IMR-90 (cell line): ENCODE results near the gene MTF2. TPM values are rescaled to one million over a fixed set of nuclear protein-coding genes. Genes with fewer than 3 reads are reported as not detected.

Experiments
- ATAC-seq: fragments of 200-7000 bp; cut with Tn5 transposase; 2 replicates; pipeline ENCODE4 v1.9.1; 2020; ENCODE audit warnings: low read depth, mild to moderate bottlenecking, moderate library complexity
- BruUV-seq: library from RNA; stranded (reverse); fragments of 400-500 nt; replicated peaks from 2 replicates; lab custom pipeline; 2021; lab: Mats Ljungman, UMichigan
- CTCF ChIA-PET: fragments of 300-600 bp; formaldehyde crosslinking; extraction: SDS; loops from one replicate; lab custom pipeline; 2021; ENCODE audit warnings: antibody characterized with exemption; lab: Yijun Ruan, JAX
- POLR2A ChIA-PET: fragments of 300-600 bp; sonication (Branson Sonifier 250); formaldehyde crosslinking; loops from one replicate; lab custom pipeline; 2022; ENCODE audit warnings: antibody characterized with exemption; ENCODE audit not compliant: unreplicated experiment; lab: Charles Lee
- DNase-seq: peaks from one replicate; pipeline ENCODE4 v3.0.0; 2013
- H2AFZ ChIP-seq: replicated peaks from 2 replicates; pipeline ENCODE3; 2013; ENCODE audit warnings: low read length, mild to moderate bottlenecking; ENCODE audit not compliant: poor library complexity
- H2AK5ac ChIP-seq: 2 replicates; pipeline ENCODE4 v1.6.1; 2013; ENCODE audit warnings: low read depth, low read length, inconsistent platforms
- H2AK9ac ChIP-seq: replicated peaks from 2 replicates; pipeline ENCODE3; 2013; ENCODE audit warnings: mild to moderate bottlenecking, low read depth, low read length, moderate library complexity; ENCODE audit not compliant: poor library complexity
- H2BK120ac ChIP-seq: 2 replicates; pipeline ENCODE4 v1.6.1; 2013; ENCODE audit warnings: low read depth, low read length, inconsistent platforms
- H2BK15ac ChIP-seq: 3 replicates; pipeline ENCODE4 v1.6.1; 2013; ENCODE audit warnings: low read depth, low read length, inconsistent platforms
- H2BK20ac ChIP-seq: 2 replicates; pipeline ENCODE4 v1.6.1; 2013; ENCODE audit warnings: low read depth, mild to moderate bottlenecking, inconsistent platforms, low read length, moderate library complexity
- H2BK5ac ChIP-seq: 2 replicates; pipeline ENCODE4 v1.6.1; 2013; ENCODE audit warnings: mild to moderate bottlenecking, low read depth, low read length, inconsistent platforms; ENCODE audit not compliant: poor library complexity, severe bottlenecking
- H3K14ac ChIP-seq: replicated peaks from 2 replicates; pipeline ENCODE4 v1.6.1; 2013; ENCODE audit warnings: low read depth, low read length, inconsistent platforms
- H3K18ac ChIP-seq: 2 replicates; pipeline ENCODE4 v1.6.1; 2013; ENCODE audit warnings: low read depth, low read length, control low read depth
- H3K23ac ChIP-seq: 2 replicates; pipeline ENCODE4 v1.6.1; 2013; ENCODE audit warnings: low read depth, low read length, inconsistent platforms
- H3K27ac ChIP-seq: 2 replicates; pipeline ENCODE4 v1.5.1; 2013; ENCODE audit warnings: mild to moderate bottlenecking, control low read depth, low read length; ENCODE audit not compliant: insufficient read depth
- H3K27me3 ChIP-seq: 2 replicates; pipeline ENCODE4 v1.6.1; 2013; ENCODE audit warnings: low read length; ENCODE audit not compliant: control insufficient read depth, insufficient read depth
- H3K36me3 ChIP-seq: 2 replicates; pipeline ENCODE4 v1.6.1; 2013; ENCODE audit warnings: low read length, mixed read lengths; ENCODE audit not compliant: control insufficient read depth, insufficient read depth
- H3K4ac ChIP-seq: 2 replicates; pipeline ENCODE4 v1.6.1; 2013; ENCODE audit warnings: low read depth, low read length, inconsistent platforms
- H3K4me1 ChIP-seq: 2 replicates; pipeline ENCODE4 v1.6.1; 2013; ENCODE audit warnings: low read length, mixed read lengths; ENCODE audit not compliant: control insufficient read depth, insufficient read depth
- H3K4me2 ChIP-seq: 2 replicates; pipeline ENCODE4 v1.6.1; 2013; ENCODE audit warnings: low read depth, mild to moderate bottlenecking, control low read depth, low read length, moderate library complexity
- H3K4me3 ChIP-seq: 2 replicates; pipeline ENCODE4 v1.5.1; 2013; ENCODE audit warnings: low read depth, mild to moderate bottlenecking, control low read depth, low read length, moderate library complexity; ENCODE audit not compliant: insufficient read depth
- H3K56ac ChIP-seq: 2 replicates; pipeline ENCODE4 v1.6.1; 2013; ENCODE audit warnings: low read length, inconsistent platforms; ENCODE audit not compliant: insufficient read depth; ENCODE audit errors: extremely low read depth
- H3K79me1 ChIP-seq, 2 experiments: 2 replicates each; pipeline ENCODE4 v1.6.1; 2013; ENCODE audit warnings: low read length in 2 of 2, inconsistent platforms in 1 of 2, low read depth in 1 of 2
- H3K9ac ChIP-seq: 2 replicates; pipeline ENCODE4 v1.6.1; 2013; ENCODE audit warnings: low read depth, low read length, control low read depth
- H3K9me1 ChIP-seq: 2 replicates; pipeline ENCODE4 v1.6.1; 2013; ENCODE audit warnings: low read length, inconsistent platforms; ENCODE audit not compliant: insufficient read depth
- H3K9me3 ChIP-seq: 2 replicates; pipeline ENCODE4 v1.6.1; 2013; ENCODE audit warnings: low read length; ENCODE audit not compliant: control insufficient read depth, insufficient read depth
- H4K20me1 ChIP-seq: 2 replicates; pipeline ENCODE4 v1.6.1; 2013; ENCODE audit warnings: low read length, inconsistent platforms; ENCODE audit not compliant: insufficient read depth
- H4K5ac ChIP-seq: 2 replicates; pipeline ENCODE4 v1.6.1; 2013; ENCODE audit warnings: mild to moderate bottlenecking, low read depth, low read length, control low read depth
- H4K8ac ChIP-seq, 2 experiments: 2 replicates each; pipeline ENCODE4 v1.6.1; 2013; ENCODE audit warnings: low read depth in 2 of 2, low read length in 2 of 2, control low read depth in 1 of 2, inconsistent platforms in 1 of 2
- H4K91ac ChIP-seq: 2 replicates; pipeline ENCODE4 v1.6.1; 2013; ENCODE audit warnings: low read depth, low read length, inconsistent platforms; ENCODE audit not compliant: insufficient read depth
- BHLHE40 ChIP-seq: fragments of 150-350 bp; IDR thresholded peaks from 2 replicates; pipeline ENCODE4 v1.6.1; 2016; ENCODE audit warnings: mild to moderate bottlenecking, low read depth, low read length
- CEBPB ChIP-seq: IDR thresholded peaks from 2 replicates; pipeline ENCODE4 v1.6.1; 2012; ENCODE audit warnings: low read depth, low read length, improper control_type of control experiment
- CHD1 ChIP-seq: IDR thresholded peaks from 2 replicates; pipeline ENCODE4 v1.6.1; 2012; ENCODE audit warnings: low read depth, low read length, improper control_type of control experiment
- FOS ChIP-seq: fragments of 150-350 bp; IDR thresholded peaks from 2 replicates; pipeline ENCODE4 v1.6.1; 2016; ENCODE audit warnings: low read depth, low read length
- MAFK ChIP-seq: IDR thresholded peaks from 2 replicates; pipeline ENCODE4 v1.6.1; 2012; ENCODE audit warnings: low read depth, low read length, improper control_type of control experiment
- MAZ ChIP-seq: IDR thresholded peaks from 2 replicates; pipeline ENCODE4 v1.6.1; 2012; ENCODE audit warnings: low read depth, mild to moderate bottlenecking, low read length, improper control_type of control experiment, moderate library complexity, borderline replicate concordance
- MXI1 ChIP-seq: IDR thresholded peaks from 2 replicates; pipeline ENCODE4 v1.6.1; 2012; ENCODE audit warnings: low read depth, mild to moderate bottlenecking, low read length, moderate library complexity, borderline replicate concordance
- NFE2L2 ChIP-seq: fragments of 150-350 bp; IDR thresholded peaks from 2 replicates; pipeline ENCODE4 v1.6.1; 2016; ENCODE audit warnings: low read depth, mild to moderate bottlenecking, low read length
- RAD21 ChIP-seq: IDR thresholded peaks from 2 replicates; pipeline ENCODE4 v1.6.1; 2012; ENCODE audit warnings: low read length, improper control_type of control experiment
- RCOR1 ChIP-seq: IDR thresholded peaks from 2 replicates; pipeline ENCODE4 v1.6.1; 2012; ENCODE audit warnings: mild to moderate bottlenecking, low read length, improper control_type of control experiment; ENCODE audit not compliant: insufficient replicate concordance
- RFX5 ChIP-seq: IDR thresholded peaks from 2 replicates; pipeline ENCODE4 v1.8.0; 2012; ENCODE audit warnings: low read depth, mild to moderate bottlenecking, low read length, moderate library complexity
- SMC3 ChIP-seq: fragments of 150-350 bp; IDR thresholded peaks from 2 replicates; pipeline ENCODE4 v1.6.1; 2016; ENCODE audit warnings: low read depth, mild to moderate bottlenecking, antibody characterized with exemption, low read length, moderate library complexity
- WGBS, 2 experiments: methylation state at CpG; one replicate each; pipeline versions ENCODE4 v1.1.5 to v1.1.7; 2013; ENCODE audit warnings: missing lambda C conversion rate in 2 of 2; ENCODE audit not compliant: insufficient read length in 1 of 2; ENCODE audit errors: extremely low coverage in 2 of 2; 5-methylcytosine and 5-hydroxymethylcytosine counted together
- dilution Hi-C: fragments of 300-500 bp; cut with HindIII; formaldehyde crosslinking; loops from one replicate; pipeline ENCODE4 v1.14.3; 2018; ENCODE audit warnings: low sequenced_read_pairs; ENCODE audit not compliant: unreplicated experiment
- in situ Hi-C: fragments of 300-500 bp; cut with MboI; formaldehyde crosslinking; loops from 3 replicates; pipeline ENCODE4 v1.14.3; 2019; ENCODE audit warnings: low sequenced_read_pairs, inconsistent platforms, mixed read lengths
- intact Hi-C: fragments of 100-400 bp; cut with micrococcal nuclease; formaldehyde crosslinking; loops from 2 replicates; pipeline ENCODE4 v1.10.0; 2022
- polyA plus RNA-seq, 3 experiments: library from polyadenylated mRNA; depleted of rRNA; stranded (reverse); fragments of >200 nt; gene quantifications; 2 replicates each; pipeline ENCODE4 v1.2.3, GENCODE V29; 2012; ENCODE audit warnings: low replicate concordance in 1 of 3
- total RNA-seq: library from RNA; depleted of rRNA; stranded (reverse); fragments of >200 nt; gene quantifications from 2 replicates; pipeline ENCODE4 v1.2.3, GENCODE V29; 2012
- TF ChIP-seq, protein P1 (sequence below): fragments of 150-350 bp; IDR thresholded peaks from 2 replicates; pipeline ENCODE4 v1.6.1; 2016; ENCODE audit warnings: low read depth, mild to moderate bottlenecking, low read length, moderate library complexity, borderline replicate concordance
- TF ChIP-seq, protein P2 (sequence below): fragments of 150-350 bp; IDR thresholded peaks from 2 replicates; pipeline ENCODE4 v1.6.1; 2017; ENCODE audit warnings: mild to moderate bottlenecking, antibody characterized with exemption, low read length, low read depth

Gene MTF2
- total and polyA plus RNA-seq, 2 of the 4 experiments (the other 2 are of a cell fraction): 10.6 to 39.8 TPM

GRCh38 chr1:93178418-93178817 lies 99.3 kb downstream of the MTF2 start:
- H3K18ac ChIP-seq: no peak overlapping the region; the same call in 1 of the 2 replicates
- H2BK15ac ChIP-seq: no peak overlapping the region
- TF ChIP-seq RCOR1 (no peak), MAFK (no peak), RFX5 (no peak), RAD21 (no peak), FOS (no peak), CHD1 (no peak), NFE2L2 (no peak), MAZ (0 out of 2 replicates have a peak, but pooled peaks have one; percentile 16), BHLHE40 (peak; percentile 42; the same call in 1 of the 2 replicates), SMC3 (no peak), CEBPB (no peak), MXI1 (no peak)
- TF ChIP-seq, protein P1, sequence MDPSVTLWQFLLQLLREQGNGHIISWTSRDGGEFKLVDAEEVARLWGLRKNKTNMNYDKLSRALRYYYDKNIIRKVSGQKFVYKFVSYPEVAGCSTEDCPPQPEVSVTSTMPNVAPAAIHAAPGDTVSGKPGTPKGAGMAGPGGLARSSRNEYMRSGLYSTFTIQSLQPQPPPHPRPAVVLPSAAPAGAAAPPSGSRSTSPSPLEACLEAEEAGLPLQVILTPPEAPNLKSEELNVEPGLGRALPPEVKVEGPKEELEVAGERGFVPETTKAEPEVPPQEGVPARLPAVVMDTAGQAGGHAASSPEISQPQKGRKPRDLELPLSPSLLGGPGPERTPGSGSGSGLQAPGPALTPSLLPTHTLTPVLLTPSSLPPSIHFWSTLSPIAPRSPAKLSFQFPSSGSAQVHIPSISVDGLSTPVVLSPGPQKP: no peak
- TF ChIP-seq, protein P2, sequence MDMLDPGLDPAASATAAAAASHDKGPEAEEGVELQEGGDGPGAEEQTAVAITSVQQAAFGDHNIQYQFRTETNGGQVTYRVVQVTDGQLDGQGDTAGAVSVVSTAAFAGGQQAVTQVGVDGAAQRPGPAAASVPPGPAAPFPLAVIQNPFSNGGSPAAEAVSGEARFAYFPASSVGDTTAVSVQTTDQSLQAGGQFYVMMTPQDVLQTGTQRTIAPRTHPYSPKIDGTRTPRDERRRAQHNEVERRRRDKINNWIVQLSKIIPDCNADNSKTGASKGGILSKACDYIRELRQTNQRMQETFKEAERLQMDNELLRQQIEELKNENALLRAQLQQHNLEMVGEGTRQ: no peak
- no peaks in the 10 kb centered on the region for H3K4me1 ChIP-seq
- peaks cover 6 to 41% of the 10 kb centered on the region in 2 experiments for H3K79me1 ChIP-seq
- no peak overlapping the region for H4K91ac ChIP-seq
- BruUV-seq: no TSS peak
- 0 out of 2 replicates have a peak overlapping the region, but pooled peaks have one; percentile 43 for H3K14ac ChIP-seq
- H3K9me1 ChIP-seq: no peaks in the 10 kb centered on the region
- H3K27ac ChIP-seq: peak overlapping the region; percentile 41; the same call in 1 of the 2 replicates
- DNase-seq (peak; percentile 17), ATAC-seq (no peak)
- peaks cover 5% of the 10 kb centered on the region for H3K36me3 ChIP-seq
- in situ Hi-C loops: no loop called here
- H2BK120ac ChIP-seq: no peak overlapping the region
- H3K27me3 ChIP-seq: no peaks in the 10 kb centered on the region
- intact Hi-C loops: loop anchor here (2.0 to 5.0 kb wide), 3 partner anchors 46 to 100 kb away; partner anchors contain the start of gene MTF2
- no peak overlapping the region for H2BK5ac ChIP-seq
- no peak overlapping the region for H3K4ac ChIP-seq
- peaks cover 29% of the 10 kb centered on the region for H4K20me1 ChIP-seq
- H3K56ac ChIP-seq: no peak overlapping the region
- no CpG with 5 or more reads among the region's 5 CpGs for WGBS, 2 experiments
- no peak overlapping the region for H2AFZ ChIP-seq
- peak overlapping the region; percentile 77 for H3K9ac ChIP-seq
- no peak overlapping the region for H2BK20ac ChIP-seq
- no peaks in the 10 kb centered on the region for H3K9me3 ChIP-seq
- H4K8ac ChIP-seq: no peak overlapping the region
- H2AK9ac ChIP-seq: no peak overlapping the region
- ChIA-PET CTCF (no interaction called here), POLR2A (interaction anchor here (1.0 kb wide), 1 partner anchor 98 kb away, joined by 4 read pairs; no protein-coding TSS in a partner anchor)
- no peak overlapping the region for H2AK5ac ChIP-seq
- H4K5ac ChIP-seq: no peak overlapping the region; the same call in 1 of the 2 replicates
- peak overlapping the region; percentile 98 for H3K4me2 ChIP-seq
- peak overlapping the region; percentile 53 for H3K4me3 ChIP-seq
- H3K23ac ChIP-seq: no peak overlapping the region
- dilution Hi-C loops: no loop called here
